ENCODE measurements around the gene EIF3K. TPM values are rescaled to one million over a fixed set of nuclear protein-coding genes. Genes with fewer than 3 reads are reported as not detected.

The EIF3K gene
- total and polyA plus RNA-seq, 12 donors, result 177 to 537 (median 267) TPM

- WGBS, 4 donors, result 75 to 79% (median 76%) methylated on average over 7 of the region's 7 CpGs
- intact Hi-C loops (cut with DNase I), result no loop called here
- peaks cover 6 to 16% of the 10 kb centered on the region in 2 donors for H3K4me1 ChIP-seq (replicated peaks in 1 of 2)
- no peak overlapping the region for H3K27ac ChIP-seq
- no peaks in the 10 kb centered on the region for H3K36me3 ChIP-seq (replicated peaks in 1 of 2)
- H3K27me3 ChIP-seq, result no peaks in the 10 kb centered on the region
- H3K9me3 ChIP-seq (replicated peaks in 1 of 3), result no peaks in the 10 kb centered on the region
- no peak for TF ChIP-seq CTCF (IDR thresholded peaks at IDR 0.05)
- no peak for TF ChIP-seq POLR2A (IDR thresholded peaks at IDR 0.05)
- no peak overlapping the region for H3K4me3 ChIP-seq
- DNase-seq, result no peak
These were observed 3.9 kb upstream of the EIF3K start for GRCh38 chr19:38615007-38615581.

GRCh38 chr19:38616265-38616664, 2.7 kb upstream of the EIF3K start:
- Histone ChIP-seq H3K9me3 (replicated peaks in 1 of 3) (no peaks in the 10 kb centered on the region), H3K27me3 (no peaks in the 10 kb centered on the region), H3K27ac (no peak overlapping the region), H3K36me3 (replicated peaks in 1 of 2) (peaks cover 0 to 11% of the 10 kb centered on the region in 2 donors), H3K4me1 (replicated peaks in 1 of 2) (peaks cover 6 to 19% of the 10 kb centered on the region in 2 donors), H3K4me3 (no peak overlapping the region)
- TF ChIP-seq CTCF (IDR thresholded peaks at IDR 0.05) (no peak), POLR2A (IDR thresholded peaks at IDR 0.05) (no peak)
- no peak for DNase-seq
- intact Hi-C loops (cut with DNase I), result no loop called here
- 84 to 89% (median 86%) methylated on average over 6 of the region's 6 CpGs for WGBS, 4 donors

GRCh38 chr19:38617283-38617763, 1.7 kb upstream of the EIF3K start:
- WGBS, 4 donors, result 65 to 85% (median 75%) methylated on average over 7 to 9 of the region's 9 CpGs
- peak overlapping the region in 1 of 4 donors; percentile 87 for H3K4me3 ChIP-seq
- H3K4me1 ChIP-seq (replicated peaks in 1 of 2), result peaks cover 6 to 19% of the 10 kb centered on the region in 2 donors
- DNase-seq, result no peak
- intact Hi-C loops (cut with DNase I), result no loop called here
- peaks cover 0 to 21% of the 10 kb centered on the region in 2 donors for H3K36me3 ChIP-seq (replicated peaks in 1 of 2)
- H3K27me3 ChIP-seq, result no peaks in the 10 kb centered on the region
- no peak for TF ChIP-seq CTCF (IDR thresholded peaks at IDR 0.05)
- no peak for TF ChIP-seq POLR2A (IDR thresholded peaks at IDR 0.05)
- H3K9me3 ChIP-seq (replicated peaks in 1 of 3), result no peaks in the 10 kb centered on the region
- H3K27ac ChIP-seq, result no peak overlapping the region

- intact Hi-C loops (cut with DNase I), result no loop called here
These were observed 1.0 kb upstream of the EIF3K start, which contains the start of gene MAP4K1 for GRCh38 chr19:38617764-38618589. Gene MAP4K1, minus strand, starts transcription at chr19:38617953. Its CDS starts 58 bp downstream, at chr19:38617895.

More at GRCh38 chr19:38617764-38618589, 1.0 kb upstream of the EIF3K start, which contains the start of gene MAP4K1:
- Histone ChIP-seq H3K36me3 (replicated peaks in 1 of 2) (peaks cover 0 to 26% of the 10 kb centered on the region in 2 donors), H3K4me1 (replicated peaks in 1 of 2) (peaks cover 6 to 19% of the 10 kb centered on the region in 2 donors), H3K9me3 (replicated peaks in 1 of 3) (no peaks in the 10 kb centered on the region), H3K27ac (peak within 1 kb of the TSS in 3 of 5 donors; percentile 48 to 89 (median 81)), H3K27me3 (no peaks in the 10 kb centered on the region), H3K4me3 (peak within 1 kb of the TSS in 2 of 4 donors; percentile 44 to 87)
- TF ChIP-seq POLR2A (IDR thresholded peaks at IDR 0.05) (no peak), CTCF (IDR thresholded peaks at IDR 0.05) (no peak)
- WGBS, 4 donors, result 25 to 34% (median 29%) methylated on average over 11 to 28 of the region's 28 CpGs
- DNase-seq, result peak in 4 of 7 donors; percentile 29 to 65 (median 38)

Data from adrenal gland (tissue), 12 donors.